HEK293 (cell line): ENCODE results near the gene ZBTB38.

ENCODE experiments used
- GLI4 ChIP-seq: fragments of 450-650 bp; formaldehyde crosslinking; IDR thresholded peaks from 2 replicates; pipeline ENCODE4 v1.5.1; 2016; ENCODE audit warnings: missing biosample characterization, missing genetic modification characterization
- IKZF3 ChIP-seq: fragments of 450-650 bp; IDR thresholded peaks from 2 replicates; pipeline ENCODE4 v1.5.0; 2018; ENCODE audit warnings: missing biosample characterization, mild to moderate bottlenecking, missing genetic modification characterization, moderate library complexity
- KLF10 ChIP-seq: fragments of 450-650 bp; IDR thresholded peaks from 2 replicates; pipeline ENCODE4 v1.5.1; 2018; ENCODE audit warnings: missing biosample characterization, mild to moderate bottlenecking, missing genetic modification characterization
- KLF17 ChIP-seq: fragments of 450-650 bp; formaldehyde crosslinking; IDR thresholded peaks from 2 replicates; pipeline ENCODE4 v1.5.1; 2016; ENCODE audit warnings: missing biosample characterization, missing genetic modification characterization
- MEIS1 ChIP-seq: sonication (generic); formaldehyde crosslinking; IDR thresholded peaks from 2 replicates; pipeline ENCODE4 v1.8.1; 2022; ENCODE audit warnings: missing genetic modification reagents, mild to moderate bottlenecking, borderline replicate concordance
- OVOL3 ChIP-seq: fragments of 450-650 bp; formaldehyde crosslinking; IDR thresholded peaks from 2 replicates; pipeline ENCODE4 v1.5.1; 2016; ENCODE audit warnings: missing biosample characterization, missing genetic modification characterization
- TRIM28 ChIP-seq: IDR thresholded peaks from 2 replicates; pipeline ENCODE4 v1.6.1; 2011; ENCODE audit warnings: low read length, control low read depth, borderline replicate concordance
- YY1 ChIP-seq: fragments of 450-650 bp; formaldehyde crosslinking; IDR thresholded peaks from 2 replicates; pipeline ENCODE4 v1.5.1; 2018; ENCODE audit warnings: missing biosample characterization, missing genetic modification characterization
- ZBTB1 ChIP-seq: fragments of 450-650 bp; formaldehyde crosslinking; IDR thresholded peaks from 2 replicates; pipeline ENCODE4 v1.5.1; 2016; ENCODE audit warnings: missing biosample characterization, missing genetic modification characterization
- ZBTB7A ChIP-seq: fragments of 450-650 bp; formaldehyde crosslinking; IDR thresholded peaks from 2 replicates; pipeline ENCODE4 v1.5.1; 2016; ENCODE audit warnings: low read depth, missing biosample characterization, missing genetic modification characterization
- ZEB2 ChIP-seq: fragments of 450-650 bp; formaldehyde crosslinking; IDR thresholded peaks from 2 replicates; pipeline ENCODE4 v1.5.1; 2016; ENCODE audit warnings: missing biosample characterization, missing genetic modification characterization
- ZFHX2 ChIP-seq: fragments of 450-650 bp; formaldehyde crosslinking; conservative IDR thresholded peaks from 2 replicates; pipeline ENCODE4 v1.5.1; 2016; ENCODE audit warnings: missing biosample characterization, missing genetic modification characterization
- ZFP3 ChIP-seq: fragments of 450-650 bp; formaldehyde crosslinking; IDR thresholded peaks from 2 replicates; pipeline ENCODE4 v1.5.1; 2016; ENCODE audit warnings: low read depth, missing biosample characterization, missing genetic modification characterization
- ZNF174 ChIP-seq: fragments of 450-650 bp; formaldehyde crosslinking; IDR thresholded peaks from 2 replicates; pipeline ENCODE4 v1.5.0; 2017; ENCODE audit warnings: missing biosample characterization, mild to moderate bottlenecking, missing genetic modification characterization
- ZNF211 ChIP-seq: fragments of 450-650 bp; formaldehyde crosslinking; IDR thresholded peaks from 2 replicates; pipeline ENCODE4 v1.5.1; 2016; ENCODE audit warnings: low read depth, missing biosample characterization, missing genetic modification characterization
- ZNF221 ChIP-seq: fragments of 450-650 bp; formaldehyde crosslinking; IDR thresholded peaks from 2 replicates; pipeline ENCODE4 v1.5.1; 2017; ENCODE audit warnings: missing biosample characterization, missing genetic modification characterization, borderline replicate concordance
- ZNF37A ChIP-seq: fragments of 450-650 bp; IDR thresholded peaks from 2 replicates; pipeline ENCODE4 v1.5.1; 2018; ENCODE audit warnings: missing biosample characterization, missing genetic modification characterization
- ZNF416 ChIP-seq: fragments of 450-650 bp; formaldehyde crosslinking; IDR thresholded peaks from 2 replicates; pipeline ENCODE4 v1.5.1; 2016; ENCODE audit warnings: missing biosample characterization, missing genetic modification characterization
- ZNF585B ChIP-seq: fragments of 450-650 bp; formaldehyde crosslinking; IDR thresholded peaks from 2 replicates; pipeline ENCODE4 v1.5.1; 2016; ENCODE audit warnings: missing biosample characterization, missing genetic modification characterization
- ZNF600 ChIP-seq: fragments of 450-650 bp; formaldehyde crosslinking; IDR thresholded peaks from 2 replicates; pipeline ENCODE4 v1.5.1; 2016; ENCODE audit warnings: missing biosample characterization, missing genetic modification characterization
- ZNF626 ChIP-seq: fragments of 450-650 bp; sonication (Bioruptor Pico); formaldehyde crosslinking; IDR thresholded peaks from 2 replicates; pipeline ENCODE4 v1.5.1; 2018; ENCODE audit warnings: missing biosample characterization, missing genetic modification characterization, inconsistent platforms
- ZNF654 ChIP-seq: fragments of 450-650 bp; formaldehyde crosslinking; IDR thresholded peaks from 2 replicates; pipeline ENCODE4 v1.5.1; 2016; ENCODE audit warnings: low read depth, missing biosample characterization, missing genetic modification characterization
- ZNF707 ChIP-seq: fragments of 450-650 bp; formaldehyde crosslinking; IDR thresholded peaks from 2 replicates; pipeline ENCODE4 v1.5.1; 2016; ENCODE audit warnings: missing biosample characterization, missing genetic modification characterization
- ZNF776 ChIP-seq: fragments of 450-650 bp; formaldehyde crosslinking; IDR thresholded peaks from 2 replicates; pipeline ENCODE4 v1.5.0; 2017; ENCODE audit warnings: missing biosample characterization, missing genetic modification characterization, borderline replicate concordance
- ZNF843 ChIP-seq: fragments of 450-650 bp; formaldehyde crosslinking; IDR thresholded peaks from 2 replicates; pipeline ENCODE4 v1.5.1; 2016; ENCODE audit warnings: missing biosample characterization, missing genetic modification characterization
- ZSCAN18 ChIP-seq: fragments of 450-650 bp; formaldehyde crosslinking; IDR thresholded peaks from 2 replicates; pipeline ENCODE4 v1.5.1; 2016; ENCODE audit warnings: missing biosample characterization, missing genetic modification characterization
- TF ChIP-seq, protein P1 (sequence below): fragments of 450-650 bp; formaldehyde crosslinking; conservative IDR thresholded peaks from 2 replicates; pipeline ENCODE4 v1.5.1; 2016; ENCODE audit warnings: low read depth, missing biosample characterization, missing genetic modification characterization
- TF ChIP-seq, protein P2 (sequence below): fragments of 450-650 bp; formaldehyde crosslinking; IDR thresholded peaks from 2 replicates; pipeline ENCODE4 v1.5.1; 2017; ENCODE audit warnings: missing biosample characterization, missing genetic modification characterization
- TF ChIP-seq, protein P3 (sequence below): fragments of 450-650 bp; formaldehyde crosslinking; IDR thresholded peaks from 2 replicates; pipeline ENCODE4 v1.5.1; 2016; ENCODE audit warnings: missing biosample characterization, missing genetic modification characterization
- TF ChIP-seq, protein P4 (sequence below): fragments of 450-650 bp; formaldehyde crosslinking; IDR thresholded peaks from 2 replicates; pipeline ENCODE4 v1.5.1; 2016; ENCODE audit warnings: missing biosample characterization, missing genetic modification characterization

Gene ZBTB38

DNA sequence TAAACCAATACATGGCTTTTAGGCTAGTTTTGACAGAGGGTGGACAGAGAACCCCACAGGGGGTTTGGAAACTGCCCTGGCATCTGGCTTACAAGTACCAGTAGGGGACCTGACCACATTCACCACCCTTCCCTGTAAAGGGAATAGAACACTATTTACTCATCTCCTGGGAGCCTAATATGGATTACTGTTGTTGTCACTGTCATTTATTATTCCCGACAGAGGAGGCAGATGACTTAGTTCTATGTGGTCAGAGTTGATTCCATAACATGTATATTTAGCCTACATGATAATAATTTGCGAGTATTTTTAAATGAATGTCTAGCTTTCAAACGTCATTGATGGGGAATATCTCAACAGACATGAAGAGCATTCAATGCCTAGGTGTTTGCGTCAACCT, 15.9 kb downstream of the ZBTB38 start (continued):
- TF ChIP-seq, protein P1, sequence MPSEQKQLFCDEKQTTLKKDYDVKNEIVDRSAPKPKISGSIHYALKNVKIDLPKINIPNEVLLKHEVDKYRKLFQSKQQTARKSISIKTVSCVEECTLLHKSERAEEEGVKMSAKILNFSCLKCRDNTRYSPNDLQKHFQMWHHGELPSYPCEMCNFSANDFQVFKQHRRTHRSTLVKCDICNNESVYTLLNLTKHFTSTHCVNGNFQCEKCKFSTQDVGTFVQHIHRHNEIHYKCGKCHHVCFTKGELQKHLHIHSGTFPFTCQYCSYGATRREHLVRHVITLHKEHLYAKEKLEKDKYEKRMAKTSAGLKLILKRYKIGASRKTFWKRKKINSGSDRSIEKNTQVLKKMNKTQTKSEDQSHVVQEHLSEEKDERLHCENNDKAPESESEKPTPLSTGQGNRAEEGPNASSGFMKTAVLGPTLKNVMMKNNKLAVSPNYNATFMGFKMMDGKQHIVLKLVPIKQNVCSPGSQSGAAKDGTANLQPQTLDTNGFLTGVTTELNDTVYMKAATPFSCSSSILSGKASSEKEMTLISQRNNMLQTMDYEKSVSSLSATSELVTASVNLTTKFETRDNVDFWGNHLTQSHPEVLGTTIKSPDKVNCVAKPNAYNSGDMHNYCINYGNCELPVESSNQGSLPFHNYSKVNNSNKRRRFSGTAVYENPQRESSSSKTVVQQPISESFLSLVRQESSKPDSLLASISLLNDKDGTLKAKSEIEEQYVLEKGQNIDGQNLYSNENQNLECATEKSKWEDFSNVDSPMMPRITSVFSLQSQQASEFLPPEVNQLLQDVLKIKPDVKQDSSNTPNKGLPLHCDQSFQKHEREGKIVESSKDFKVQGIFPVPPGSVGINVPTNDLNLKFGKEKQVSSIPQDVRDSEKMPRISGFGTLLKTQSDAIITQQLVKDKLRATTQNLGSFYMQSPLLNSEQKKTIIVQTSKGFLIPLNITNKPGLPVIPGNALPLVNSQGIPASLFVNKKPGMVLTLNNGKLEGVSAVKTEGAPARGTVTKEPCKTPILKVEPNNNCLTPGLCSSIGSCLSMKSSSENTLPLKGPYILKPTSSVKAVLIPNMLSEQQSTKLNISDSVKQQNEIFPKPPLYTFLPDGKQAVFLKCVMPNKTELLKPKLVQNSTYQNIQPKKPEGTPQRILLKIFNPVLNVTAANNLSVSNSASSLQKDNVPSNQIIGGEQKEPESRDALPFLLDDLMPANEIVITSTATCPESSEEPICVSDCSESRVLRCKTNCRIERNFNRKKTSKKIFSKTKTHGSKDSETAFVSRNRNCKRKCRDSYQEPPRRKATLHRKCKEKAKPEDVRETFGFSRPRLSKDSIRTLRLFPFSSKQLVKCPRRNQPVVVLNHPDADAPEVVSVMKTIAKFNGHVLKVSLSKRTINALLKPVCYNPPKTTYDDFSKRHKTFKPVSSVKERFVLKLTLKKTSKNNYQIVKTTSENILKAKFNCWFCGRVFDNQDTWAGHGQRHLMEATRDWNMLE, result no peak
- no peak for TF ChIP-seq OVOL3 (tag by site-specific recombination)
- TF ChIP-seq ZNF600 (tag by site-specific recombination), result peak; percentile 69; the same call in 1 of the 2 replicates
- no peak for TF ChIP-seq ZNF416 (tag by site-specific recombination)
- TF ChIP-seq ZNF626 (tag by site-specific recombination), result no peak
- TF ChIP-seq, protein P2, sequence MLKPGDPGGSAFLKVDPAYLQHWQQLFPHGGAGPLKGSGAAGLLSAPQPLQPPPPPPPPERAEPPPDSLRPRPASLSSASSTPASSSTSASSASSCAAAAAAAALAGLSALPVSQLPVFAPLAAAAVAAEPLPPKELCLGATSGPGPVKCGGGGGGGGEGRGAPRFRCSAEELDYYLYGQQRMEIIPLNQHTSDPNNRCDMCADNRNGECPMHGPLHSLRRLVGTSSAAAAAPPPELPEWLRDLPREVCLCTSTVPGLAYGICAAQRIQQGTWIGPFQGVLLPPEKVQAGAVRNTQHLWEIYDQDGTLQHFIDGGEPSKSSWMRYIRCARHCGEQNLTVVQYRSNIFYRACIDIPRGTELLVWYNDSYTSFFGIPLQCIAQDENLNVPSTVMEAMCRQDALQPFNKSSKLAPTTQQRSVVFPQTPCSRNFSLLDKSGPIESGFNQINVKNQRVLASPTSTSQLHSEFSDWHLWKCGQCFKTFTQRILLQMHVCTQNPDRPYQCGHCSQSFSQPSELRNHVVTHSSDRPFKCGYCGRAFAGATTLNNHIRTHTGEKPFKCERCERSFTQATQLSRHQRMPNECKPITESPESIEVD (tag by site-specific recombination), result peak; percentile 46; the same call in 1 of the 2 replicates
- TF ChIP-seq ZNF843, result peak; percentile 69
- no peak for TF ChIP-seq ZNF707 (tag by site-specific recombination)
- no peak for TF ChIP-seq ZSCAN18 (tag by site-specific recombination)
- TF ChIP-seq, protein P3, sequence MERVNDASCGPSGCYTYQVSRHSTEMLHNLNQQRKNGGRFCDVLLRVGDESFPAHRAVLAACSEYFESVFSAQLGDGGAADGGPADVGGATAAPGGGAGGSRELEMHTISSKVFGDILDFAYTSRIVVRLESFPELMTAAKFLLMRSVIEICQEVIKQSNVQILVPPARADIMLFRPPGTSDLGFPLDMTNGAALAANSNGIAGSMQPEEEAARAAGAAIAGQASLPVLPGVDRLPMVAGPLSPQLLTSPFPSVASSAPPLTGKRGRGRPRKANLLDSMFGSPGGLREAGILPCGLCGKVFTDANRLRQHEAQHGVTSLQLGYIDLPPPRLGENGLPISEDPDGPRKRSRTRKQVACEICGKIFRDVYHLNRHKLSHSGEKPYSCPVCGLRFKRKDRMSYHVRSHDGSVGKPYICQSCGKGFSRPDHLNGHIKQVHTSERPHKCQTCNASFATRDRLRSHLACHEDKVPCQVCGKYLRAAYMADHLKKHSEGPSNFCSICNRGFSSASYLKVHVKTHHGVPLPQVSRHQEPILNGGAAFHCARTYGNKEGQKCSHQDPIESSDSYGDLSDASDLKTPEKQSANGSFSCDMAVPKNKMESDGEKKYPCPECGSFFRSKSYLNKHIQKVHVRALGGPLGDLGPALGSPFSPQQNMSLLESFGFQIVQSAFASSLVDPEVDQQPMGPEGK (tag by site-specific recombination), result peak; percentile 21
- TF ChIP-seq GLI4, result no peak
- no peak for TF ChIP-seq ZNF37A
- no peak for TF ChIP-seq ZNF211 (tag by site-specific recombination)
- peak; percentile 39; the same call in 1 of the 2 replicates for TF ChIP-seq IKZF3 (tag by site-specific recombination)
- TF ChIP-seq ZNF654 (tag by site-specific recombination), result no peak
- no peak for TF ChIP-seq ZNF221 (tag by site-specific recombination)
- TF ChIP-seq ZEB2 (tag by site-specific recombination), result 0 out of 2 replicates have a peak, but pooled peaks have one; percentile 66
- TF ChIP-seq ZFP3 (tag by site-specific recombination), result no peak
- TF ChIP-seq, protein P4, sequence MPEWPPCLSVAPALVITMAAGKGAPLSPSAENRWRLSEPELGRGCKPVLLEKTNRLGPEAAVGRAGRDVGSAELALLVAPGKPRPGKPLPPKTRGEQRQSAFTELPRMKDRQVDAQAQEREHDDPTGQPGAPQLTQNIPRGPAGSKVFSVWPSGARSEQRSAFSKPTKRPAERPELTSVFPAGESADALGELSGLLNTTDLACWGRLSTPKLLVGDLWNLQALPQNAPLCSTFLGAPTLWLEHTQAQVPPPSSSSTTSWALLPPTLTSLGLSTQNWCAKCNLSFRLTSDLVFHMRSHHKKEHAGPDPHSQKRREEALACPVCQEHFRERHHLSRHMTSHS, result no peak
- no peak for TF ChIP-seq ZNF776 (tag by site-specific recombination)
- TF ChIP-seq ZBTB7A (tag by site-specific recombination), result no peak
- no peak for TF ChIP-seq ZFHX2
- no peak for TF ChIP-seq ZBTB1
- no peak for TF ChIP-seq MEIS1 (CRISPR knock-in tag)
- no peak for TF ChIP-seq YY1 (tag by site-specific recombination)
- TF ChIP-seq KLF10, result no peak; the same call in 1 of the 2 replicates
- TF ChIP-seq TRIM28, result no peak
- no peak for TF ChIP-seq KLF17 (tag by site-specific recombination)
- no peak for TF ChIP-seq ZNF174 (tag by site-specific recombination)
- no peak for TF ChIP-seq ZNF585B (tag by site-specific recombination)
